ENCODE results near the gene FOXP1.

Gene FOXP1

DNA sequence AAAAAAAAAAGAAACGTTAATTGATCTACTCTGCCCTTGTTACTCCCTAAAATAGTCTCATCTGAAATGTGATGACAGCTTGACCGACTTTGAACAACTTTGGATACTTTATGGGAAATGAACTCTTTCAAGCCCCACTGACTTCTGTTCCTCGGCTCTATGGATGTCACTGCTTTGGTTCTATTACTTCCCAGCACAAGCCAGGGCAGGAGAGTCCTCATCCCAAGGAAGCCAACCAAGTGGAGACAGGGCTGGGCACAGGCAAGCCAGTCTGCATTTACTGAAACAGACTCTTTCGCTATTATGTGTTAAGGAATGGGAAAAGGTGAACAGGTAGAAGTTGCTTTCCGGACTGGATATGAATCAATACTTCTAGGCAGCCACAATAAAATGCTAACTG lies 444.0 kb downstream of the FOXP1 start:
- Histone ChIP-seq H3K4me2 (ENCODE audit: low read length) (no peak overlapping the region), H3K9me2 (ENCODE audit: low read depth, low read length) (no peaks in the 10 kb centered on the region), H3K79me2 (ENCODE audit: insufficient read depth, low read length) (0 out of 2 replicates have a peak, but pooled peaks cover 3% of the 10 kb centered on the region), H3K4me1 (ENCODE audit: insufficient read depth, low read length, severe bottlenecking) (peaks cover 35% of the 10 kb centered on the region), H3K9ac (ENCODE audit: low read length) (no peak overlapping the region), H3K27me3 (ENCODE audit: insufficient read depth, low read length) (no peaks in the 10 kb centered on the region), H3K9me3 (ENCODE audit: low read length) (no peaks in the 10 kb centered on the region), H3F3A (ENCODE audit: insufficient read depth, low read length) (no peaks in the 10 kb centered on the region), H3K27ac (ENCODE audit: low read depth, low read length, poor library complexity, severe bottlenecking) (no peak overlapping the region), H4K20me1 (ENCODE audit: insufficient read depth, low read length) (no peaks in the 10 kb centered on the region), H3K36me3 (ENCODE audit: insufficient read depth, low read length) (no peaks in the 10 kb centered on the region), H2AFZ (ENCODE audit: low read length) (no peak overlapping the region), H3K4me3 (ENCODE audit: low read depth, low read length, poor library complexity, severe bottlenecking) (no peak overlapping the region)
- TF ChIP-seq EZH2 (IDR thresholded peaks at IDR 0.05; ENCODE audit: borderline replicate concordance, low read length): no peak
- TF ChIP-seq, protein P1, sequence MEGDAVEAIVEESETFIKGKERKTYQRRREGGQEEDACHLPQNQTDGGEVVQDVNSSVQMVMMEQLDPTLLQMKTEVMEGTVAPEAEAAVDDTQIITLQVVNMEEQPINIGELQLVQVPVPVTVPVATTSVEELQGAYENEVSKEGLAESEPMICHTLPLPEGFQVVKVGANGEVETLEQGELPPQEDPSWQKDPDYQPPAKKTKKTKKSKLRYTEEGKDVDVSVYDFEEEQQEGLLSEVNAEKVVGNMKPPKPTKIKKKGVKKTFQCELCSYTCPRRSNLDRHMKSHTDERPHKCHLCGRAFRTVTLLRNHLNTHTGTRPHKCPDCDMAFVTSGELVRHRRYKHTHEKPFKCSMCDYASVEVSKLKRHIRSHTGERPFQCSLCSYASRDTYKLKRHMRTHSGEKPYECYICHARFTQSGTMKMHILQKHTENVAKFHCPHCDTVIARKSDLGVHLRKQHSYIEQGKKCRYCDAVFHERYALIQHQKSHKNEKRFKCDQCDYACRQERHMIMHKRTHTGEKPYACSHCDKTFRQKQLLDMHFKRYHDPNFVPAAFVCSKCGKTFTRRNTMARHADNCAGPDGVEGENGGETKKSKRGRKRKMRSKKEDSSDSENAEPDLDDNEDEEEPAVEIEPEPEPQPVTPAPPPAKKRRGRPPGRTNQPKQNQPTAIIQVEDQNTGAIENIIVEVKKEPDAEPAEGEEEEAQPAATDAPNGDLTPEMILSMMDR (IDR thresholded peaks at IDR 0.05; ENCODE audit: low read length): no peak

DNA sequence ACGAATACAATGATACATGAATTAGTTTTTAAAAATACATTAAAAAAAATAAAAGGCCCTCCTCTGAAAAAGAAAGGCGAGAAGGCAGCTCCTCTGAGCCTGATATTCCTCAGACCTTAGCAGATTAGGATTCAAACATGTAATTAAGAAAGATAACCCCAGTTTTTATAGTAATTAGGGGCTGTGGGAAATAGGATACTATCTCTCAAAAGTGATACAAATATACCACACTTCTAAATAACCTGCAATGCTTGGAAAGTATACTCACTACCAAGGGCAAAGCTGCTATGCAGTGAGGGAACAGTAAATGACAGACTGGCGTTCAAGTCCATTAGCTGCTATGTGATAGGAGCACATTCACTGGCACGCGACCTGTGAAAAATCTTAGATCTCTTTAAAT lies 445.1 kb downstream of the FOXP1 start:
- Histone ChIP-seq H3K9ac (ENCODE audit: low read length) (no peak overlapping the region), H2AFZ (ENCODE audit: low read length) (no peak overlapping the region), H3K27me3 (ENCODE audit: insufficient read depth, low read length) (no peaks in the 10 kb centered on the region), H3K36me3 (ENCODE audit: insufficient read depth, low read length) (no peaks in the 10 kb centered on the region), H3K4me1 (ENCODE audit: insufficient read depth, low read length, severe bottlenecking) (peaks cover 46% of the 10 kb centered on the region), H3F3A (ENCODE audit: insufficient read depth, low read length) (no peaks in the 10 kb centered on the region), H4K20me1 (ENCODE audit: insufficient read depth, low read length) (no peaks in the 10 kb centered on the region), H3K9me2 (ENCODE audit: low read depth, low read length) (no peaks in the 10 kb centered on the region), H3K4me2 (ENCODE audit: low read length) (no peak overlapping the region), H3K9me3 (ENCODE audit: low read length) (no peaks in the 10 kb centered on the region), H3K27ac (ENCODE audit: low read depth, low read length, poor library complexity, severe bottlenecking) (no peak overlapping the region), H3K4me3 (ENCODE audit: low read depth, low read length, poor library complexity, severe bottlenecking) (no peak overlapping the region), H3K79me2 (ENCODE audit: insufficient read depth, low read length) (0 out of 2 replicates have a peak, but pooled peaks cover 3% of the 10 kb centered on the region)
- TF ChIP-seq, protein P1 (IDR thresholded peaks at IDR 0.05; ENCODE audit: low read length): no peak
- no peak for TF ChIP-seq EZH2 (IDR thresholded peaks at IDR 0.05; ENCODE audit: borderline replicate concordance, low read length)

DNA sequence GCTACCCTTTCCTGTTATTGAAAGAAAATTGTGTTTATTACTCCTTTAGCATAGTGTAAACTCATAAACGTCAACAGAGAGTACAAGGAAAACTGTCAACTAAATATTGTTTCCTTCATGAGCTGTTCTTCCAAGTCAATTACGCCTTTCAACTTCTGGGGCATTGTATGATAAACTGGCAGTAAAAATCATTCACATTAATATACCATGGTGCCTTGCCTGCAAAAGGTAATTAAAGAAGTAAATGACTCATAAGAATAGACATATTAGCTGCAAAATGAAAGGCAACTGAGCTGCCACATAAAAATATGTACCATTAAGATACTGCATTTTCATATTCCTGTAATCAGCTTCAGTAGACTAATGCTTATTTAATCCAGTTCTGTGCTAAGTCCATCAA lies 447.3 kb downstream of the FOXP1 start:
- Histone ChIP-seq H4K20me1 (ENCODE audit: insufficient read depth, low read length) (no peaks in the 10 kb centered on the region), H3K4me1 (ENCODE audit: insufficient read depth, low read length, severe bottlenecking) (peaks cover 62% of the 10 kb centered on the region), H3K4me2 (ENCODE audit: low read length) (no peak overlapping the region), H3K79me2 (ENCODE audit: insufficient read depth, low read length) (no peaks in the 10 kb centered on the region), H3K9me2 (ENCODE audit: low read depth, low read length) (no peaks in the 10 kb centered on the region), H3K27me3 (ENCODE audit: insufficient read depth, low read length) (no peaks in the 10 kb centered on the region), H3K27ac (ENCODE audit: low read depth, low read length, poor library complexity, severe bottlenecking) (peak overlapping the region; percentile 88), H3K36me3 (ENCODE audit: insufficient read depth, low read length) (no peaks in the 10 kb centered on the region), H3K9ac (ENCODE audit: low read length) (no peak overlapping the region), H3K9me3 (ENCODE audit: low read length) (no peaks in the 10 kb centered on the region), H3F3A (ENCODE audit: insufficient read depth, low read length) (no peaks in the 10 kb centered on the region), H2AFZ (ENCODE audit: low read length) (no peak overlapping the region), H3K4me3 (ENCODE audit: low read depth, low read length, poor library complexity, severe bottlenecking) (no peak overlapping the region)
- no peak for TF ChIP-seq EZH2 (IDR thresholded peaks at IDR 0.05; ENCODE audit: borderline replicate concordance, low read length)
- TF ChIP-seq, protein P1 (IDR thresholded peaks at IDR 0.05; ENCODE audit: low read length): no peak
